ENCODE results near the gene CCL25.

- TF ChIP-seq, protein P1, sequence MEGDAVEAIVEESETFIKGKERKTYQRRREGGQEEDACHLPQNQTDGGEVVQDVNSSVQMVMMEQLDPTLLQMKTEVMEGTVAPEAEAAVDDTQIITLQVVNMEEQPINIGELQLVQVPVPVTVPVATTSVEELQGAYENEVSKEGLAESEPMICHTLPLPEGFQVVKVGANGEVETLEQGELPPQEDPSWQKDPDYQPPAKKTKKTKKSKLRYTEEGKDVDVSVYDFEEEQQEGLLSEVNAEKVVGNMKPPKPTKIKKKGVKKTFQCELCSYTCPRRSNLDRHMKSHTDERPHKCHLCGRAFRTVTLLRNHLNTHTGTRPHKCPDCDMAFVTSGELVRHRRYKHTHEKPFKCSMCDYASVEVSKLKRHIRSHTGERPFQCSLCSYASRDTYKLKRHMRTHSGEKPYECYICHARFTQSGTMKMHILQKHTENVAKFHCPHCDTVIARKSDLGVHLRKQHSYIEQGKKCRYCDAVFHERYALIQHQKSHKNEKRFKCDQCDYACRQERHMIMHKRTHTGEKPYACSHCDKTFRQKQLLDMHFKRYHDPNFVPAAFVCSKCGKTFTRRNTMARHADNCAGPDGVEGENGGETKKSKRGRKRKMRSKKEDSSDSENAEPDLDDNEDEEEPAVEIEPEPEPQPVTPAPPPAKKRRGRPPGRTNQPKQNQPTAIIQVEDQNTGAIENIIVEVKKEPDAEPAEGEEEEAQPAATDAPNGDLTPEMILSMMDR (IDR thresholded peaks at IDR 0.05; ENCODE audit: poor library complexity, severe bottlenecking): no peak
- TF ChIP-seq REST (IDR thresholded peaks at IDR 0.05; ENCODE audit: borderline replicate concordance): no peak
- TF ChIP-seq MXI1 (conservative IDR thresholded peaks at IDR 0.05; ENCODE audit: poor library complexity, severe bottlenecking): no peak
- no peak for TF ChIP-seq SMC3 (conservative IDR thresholded peaks at IDR 0.05; ENCODE audit: poor library complexity)
- TF ChIP-seq RAD21 (conservative IDR thresholded peaks at IDR 0.05): no peak
- no peak for TF ChIP-seq EP300 (conservative IDR thresholded peaks at IDR 0.05; ENCODE audit: poor library complexity, severe bottlenecking)
- TF ChIP-seq POLR2AphosphoS5 (IDR thresholded peaks at IDR 0.05): no peak
- TF ChIP-seq EZH2 (IDR thresholded peaks at IDR 0.05; ENCODE audit: borderline replicate concordance, insufficient read depth, low read length, poor library complexity, severe bottlenecking): no peak
- no peak for TF ChIP-seq TAF1 (IDR thresholded peaks at IDR 0.05; ENCODE audit: low read depth)
Measured at GRCh38 chr19:8090950-8091349, 38.4 kb downstream of the CCL25 start.
